HG02623 (cell line): ENCODE data around the gene PASK.
"Not testable (repeated sequence)": the region's sequence is repeated elsewhere in the genome, so short reads cannot be mapped to it uniquely, and the experiment has no call there.

ENCODE experiments used
- ATAC-seq: cut with Tn5 transposase; IDR thresholded peaks from one replicate; pipeline ENCODE4 v1.9.1; 2021; ENCODE audit warnings: moderate library complexity; ENCODE audit not compliant: unreplicated experiment

The PASK gene

DNA sequence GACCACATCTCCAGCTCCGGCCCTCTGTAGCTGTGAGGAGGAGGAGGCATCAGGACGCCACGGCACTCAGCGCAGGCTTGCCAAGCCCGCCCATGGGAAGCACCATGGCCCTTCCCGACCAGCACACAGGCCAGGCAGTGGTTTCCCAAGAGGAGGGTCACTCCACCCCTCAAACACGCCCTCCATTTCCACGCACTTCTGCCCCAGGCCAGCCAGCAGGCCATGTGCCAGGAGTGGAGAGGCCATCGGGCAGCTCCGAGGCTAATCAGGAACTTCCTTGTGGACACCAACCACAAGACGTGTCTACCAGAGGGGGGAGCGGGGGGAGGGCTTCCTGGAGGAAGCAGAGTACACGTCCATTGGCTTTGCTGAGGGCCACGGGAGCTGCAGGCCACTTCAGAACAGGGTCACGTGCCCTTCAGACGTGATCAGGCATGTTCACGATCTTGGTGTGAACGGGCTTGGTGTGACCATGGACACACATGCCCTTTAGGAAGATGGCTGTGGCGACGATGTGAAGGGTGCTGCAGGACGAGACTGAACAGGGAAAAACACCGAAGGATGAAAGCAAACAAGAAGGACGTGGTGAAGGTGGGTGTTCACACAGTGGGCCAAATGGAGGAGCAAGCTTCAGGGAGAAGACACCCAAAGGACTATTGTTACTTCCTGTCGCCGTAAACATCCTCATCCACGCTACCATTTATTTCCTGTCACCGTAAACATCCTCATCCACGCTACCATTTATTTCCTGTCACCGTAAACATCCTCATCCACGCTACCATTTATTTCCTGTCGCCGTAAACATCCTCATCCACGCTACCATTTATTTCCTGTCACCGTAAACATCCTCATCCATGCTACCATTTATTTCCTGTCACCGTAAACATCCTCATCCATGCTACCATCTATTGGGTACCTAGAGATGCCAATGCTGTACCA lies 40.7 kb downstream of the PASK start:
- no peak for ATAC-seq

GRCh38 chr2:241107031-241107783 lies 42.1 kb downstream of the PASK start:
- ATAC-seq = no peak

- ATAC-seq = no peak
Observed at GRCh38 chr2:241105641-241106040, 43.6 kb downstream of the PASK start.

GRCh38 chr2:241104611-241105010 lies 44.7 kb downstream of the PASK start:
- ATAC-seq = not testable (repeated sequence)

- ATAC-seq = no peak
Observed at GRCh38 chr2:241103176-241103595, 46.1 kb downstream of the PASK start.

DNA sequence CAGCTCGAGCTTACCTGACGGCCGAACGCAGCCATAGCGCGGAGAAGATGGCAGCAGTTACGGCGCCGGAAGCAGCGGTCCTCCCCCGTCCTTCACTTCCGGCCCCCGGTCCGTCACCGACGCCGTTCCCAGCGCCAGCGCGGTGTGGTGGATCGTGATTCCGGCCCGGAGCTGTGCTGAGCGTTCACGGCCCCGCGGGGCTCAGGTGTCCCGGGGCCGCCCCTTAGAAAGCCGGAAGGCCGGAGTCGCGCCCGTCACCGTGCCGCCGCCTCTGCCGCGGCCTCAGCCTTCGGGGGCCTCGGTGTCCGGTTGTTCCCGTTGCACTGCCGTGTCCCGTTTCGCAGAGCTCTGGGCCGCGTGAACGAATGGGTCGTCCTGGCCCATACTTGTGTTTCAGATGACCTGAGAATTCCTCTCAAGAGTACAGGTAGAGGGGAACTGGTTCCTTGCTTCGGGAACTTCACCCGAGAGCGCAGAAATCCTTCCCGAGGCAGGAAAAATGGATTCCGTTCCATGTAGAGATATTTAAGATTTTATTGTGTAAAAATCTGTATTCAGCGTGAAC lies 47.0 kb downstream of the PASK start, which contains the start of gene MTERF4:
Gene MTERF4 (minus strand): TSS at position 49 of the 565 bp plus-strand sequence. CDS start 14 bp downstream, at position 35.
- peak; percentile 82 for ATAC-seq

- no peak for ATAC-seq
Observed at GRCh38 chr2:241099246-241099645, 50.0 kb downstream of the PASK start.

DNA sequence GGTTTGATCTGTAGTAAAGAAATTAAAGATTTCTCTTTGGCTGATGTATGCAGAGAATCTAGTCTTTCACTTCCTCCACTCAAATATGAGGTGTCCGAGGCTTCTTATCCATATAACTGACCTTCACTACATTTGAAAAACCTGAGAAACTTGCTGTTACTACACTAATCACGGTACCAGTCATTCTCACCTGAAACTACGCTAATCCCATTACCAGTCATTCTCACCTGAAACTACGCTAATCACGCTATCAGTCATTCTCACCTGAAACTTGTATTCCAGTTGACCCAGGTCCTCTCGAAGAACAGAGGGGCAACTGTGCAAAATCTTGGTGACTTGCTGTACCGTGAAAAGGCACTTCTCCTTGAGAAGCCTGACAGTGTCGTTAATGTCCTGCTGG lies 52.3 kb downstream of the PASK start:
- ATAC-seq = no peak

DNA sequence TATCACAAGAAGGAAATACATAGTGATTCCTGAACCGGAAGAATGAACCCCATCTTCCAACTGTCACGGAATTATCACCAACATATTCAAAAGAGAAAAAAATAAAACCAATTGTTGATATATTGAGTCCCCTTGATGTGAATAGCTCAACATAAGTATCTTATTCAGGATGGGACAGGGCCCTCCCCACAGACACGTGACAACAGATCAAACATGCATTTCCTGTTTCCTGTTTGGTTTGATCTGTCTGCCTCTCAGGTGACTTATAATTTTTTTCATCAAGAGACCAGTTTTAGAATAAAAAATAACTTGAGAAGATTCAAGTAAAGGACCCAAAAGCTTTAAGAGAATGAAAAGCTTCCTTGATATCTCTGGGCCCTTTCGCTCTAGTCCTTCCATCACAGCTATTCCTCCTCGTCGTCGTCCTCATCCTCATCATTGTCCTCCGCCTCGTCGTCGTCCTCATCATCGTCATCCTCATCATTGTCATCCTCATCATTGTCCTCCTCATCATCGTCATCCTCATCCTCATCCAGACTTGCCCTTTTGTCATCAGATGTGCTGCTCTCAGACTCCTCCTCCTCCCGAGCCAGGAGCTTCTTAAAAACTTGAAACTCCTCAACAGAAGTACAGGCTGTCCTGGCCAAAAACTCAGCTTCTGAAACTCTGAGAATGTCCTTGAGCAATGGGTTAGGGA lies 53.5 kb downstream of the PASK start:
- no peak for ATAC-seq

DNA sequence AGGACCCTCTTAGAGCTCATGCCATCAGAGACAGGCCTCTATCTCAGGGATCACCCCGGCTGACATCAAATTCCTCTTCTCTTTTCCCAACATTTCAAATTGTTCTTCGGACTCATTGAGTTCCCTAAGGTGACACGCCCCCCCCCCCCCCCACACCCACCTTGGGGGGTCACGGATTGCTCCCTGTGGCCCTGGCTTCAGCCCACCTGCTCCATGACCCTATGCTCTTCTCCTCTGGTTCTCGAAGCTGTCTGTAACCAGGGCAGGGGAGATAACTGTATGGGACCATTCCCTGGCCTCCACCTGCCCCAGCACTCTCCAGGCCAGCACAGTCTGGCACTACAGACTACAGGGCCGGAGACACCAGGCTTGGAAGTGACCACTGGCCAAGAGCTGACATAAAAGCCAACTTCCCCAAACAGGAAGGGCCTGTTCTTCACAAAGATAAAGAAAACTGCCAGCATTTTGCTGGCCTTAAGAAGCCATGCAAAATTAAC lies 54.3 kb downstream of the PASK start:
- no peak for ATAC-seq

DNA sequence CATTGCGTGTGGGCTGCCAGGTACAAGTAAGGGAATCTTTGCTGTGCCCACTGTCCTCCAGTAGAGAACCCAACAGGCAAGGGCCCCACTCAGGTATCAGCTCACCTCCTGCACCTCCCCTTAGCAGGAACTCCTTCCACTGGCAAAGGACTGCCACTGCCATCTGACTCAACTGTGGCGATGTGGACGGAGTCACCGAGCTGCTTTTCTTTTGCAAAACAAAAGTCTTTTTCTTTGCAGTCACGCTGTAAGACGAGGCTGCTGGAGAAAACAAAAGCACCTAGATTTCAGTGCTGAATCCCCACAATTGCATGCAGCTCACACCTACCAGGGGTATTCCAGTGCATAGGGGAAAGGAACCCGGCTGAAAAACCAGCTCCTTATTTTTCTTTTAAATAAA lies 55.1 kb downstream of the PASK start:
- no peak for ATAC-seq

GRCh38 chr2:241093133-241093781 lies 56.0 kb downstream of the PASK start:
- not testable (repeated sequence) for ATAC-seq

- no peak for ATAC-seq
Observed at GRCh38 chr2:241092677-241093076, 56.6 kb downstream of the PASK start.

- no peak for ATAC-seq
Observed at GRCh38 chr2:241091734-241092445, 57.4 kb downstream of the PASK start.

DNA sequence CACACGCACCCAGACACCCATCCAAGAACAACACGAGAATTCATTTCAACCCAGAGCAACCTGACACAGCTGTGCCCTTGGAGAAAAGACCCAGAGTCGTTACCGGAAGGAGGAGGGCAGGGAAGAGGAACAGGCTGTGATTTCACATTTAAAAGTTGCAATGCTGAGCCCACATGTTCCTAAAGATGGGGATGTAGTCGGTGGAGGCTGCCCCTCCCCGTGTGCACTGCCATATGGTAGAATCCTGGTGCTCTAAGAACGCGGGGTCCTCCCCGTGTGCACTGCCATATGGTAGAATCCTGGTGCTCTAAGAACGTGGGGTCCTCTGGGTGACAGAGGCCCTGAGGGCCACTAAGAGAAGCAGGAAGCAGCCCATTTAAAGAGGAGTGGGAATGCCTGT lies 58.1 kb downstream of the PASK start:
- no peak for ATAC-seq

DNA sequence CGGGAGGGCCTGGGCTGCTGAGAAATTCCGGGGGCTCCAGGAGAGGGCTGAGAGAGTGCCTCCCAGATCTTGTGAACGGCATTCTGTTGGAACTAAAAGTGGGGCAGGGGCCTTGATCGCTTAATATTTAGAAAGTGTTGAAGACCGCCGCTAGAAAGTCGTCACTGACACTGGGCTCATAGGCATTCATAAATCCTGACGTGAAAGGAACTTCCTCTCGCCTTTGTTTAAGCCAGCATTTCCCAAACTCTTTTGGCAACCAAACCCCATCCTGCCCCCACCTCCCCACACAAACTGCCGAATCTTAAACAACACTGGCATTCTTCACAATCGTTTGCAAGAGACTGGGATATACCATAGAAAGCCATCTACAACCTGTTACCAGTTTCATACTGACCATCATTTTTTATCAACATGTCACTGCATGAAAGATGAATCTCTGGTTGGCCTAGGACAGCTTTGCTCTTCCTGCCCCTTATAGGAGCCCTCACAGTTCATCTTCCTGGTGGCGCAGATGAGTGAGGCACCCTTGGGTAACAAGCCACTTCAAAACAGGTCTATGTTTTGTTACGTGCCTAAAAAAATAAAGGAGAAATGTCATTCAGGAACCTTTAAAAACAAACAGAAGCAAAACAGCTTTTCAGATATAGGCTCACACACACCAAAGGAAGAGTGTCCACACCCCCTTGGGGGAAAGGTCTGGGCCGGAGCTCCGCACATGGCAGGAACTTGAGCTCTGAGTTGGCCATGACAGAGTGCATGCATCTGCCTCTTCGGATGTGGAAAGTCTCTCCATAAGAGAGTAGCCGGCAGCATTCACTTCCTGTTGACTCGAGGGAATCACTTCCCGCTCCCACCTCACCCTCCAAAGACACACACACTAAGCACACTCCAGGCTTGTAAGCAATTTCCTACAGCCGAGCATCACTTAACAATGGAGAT lies 60.2 kb downstream of the PASK start:
- no peak for ATAC-seq

DNA sequence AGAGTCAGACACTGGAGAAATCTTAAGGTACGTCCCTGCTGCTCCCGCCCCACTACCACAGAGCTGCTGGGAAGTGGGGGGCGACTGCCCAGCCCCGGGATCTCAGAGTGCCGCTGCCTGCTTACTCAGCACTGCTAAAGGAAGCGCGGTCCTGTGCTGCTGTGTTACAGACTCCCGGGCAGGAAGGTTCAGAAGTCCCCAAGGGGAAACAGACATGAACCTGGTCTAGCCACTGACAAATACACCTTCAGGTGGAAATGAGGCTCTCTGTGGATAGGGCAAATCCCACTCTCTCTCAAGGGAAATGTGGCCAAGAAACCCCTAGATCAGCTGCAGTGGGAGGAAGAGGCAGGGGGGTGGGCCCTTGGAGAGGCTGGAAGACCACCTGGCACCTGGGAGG lies 60.9 kb downstream of the PASK start:
- ATAC-seq = no peak

GRCh38 chr2:241087420-241088268 lies 61.6 kb downstream of the PASK start:
- ATAC-seq = no peak
